ENCODE measurements around the gene SMIM23. TPM values are rescaled to one million over a fixed set of nuclear protein-coding genes. Genes with fewer than 3 reads are reported as not detected.

The SMIM23 gene
- total and polyA plus RNA-seq, 2 donors (not counting 1 experiment from before 2014, with no cell fraction given): not detected

DNA sequence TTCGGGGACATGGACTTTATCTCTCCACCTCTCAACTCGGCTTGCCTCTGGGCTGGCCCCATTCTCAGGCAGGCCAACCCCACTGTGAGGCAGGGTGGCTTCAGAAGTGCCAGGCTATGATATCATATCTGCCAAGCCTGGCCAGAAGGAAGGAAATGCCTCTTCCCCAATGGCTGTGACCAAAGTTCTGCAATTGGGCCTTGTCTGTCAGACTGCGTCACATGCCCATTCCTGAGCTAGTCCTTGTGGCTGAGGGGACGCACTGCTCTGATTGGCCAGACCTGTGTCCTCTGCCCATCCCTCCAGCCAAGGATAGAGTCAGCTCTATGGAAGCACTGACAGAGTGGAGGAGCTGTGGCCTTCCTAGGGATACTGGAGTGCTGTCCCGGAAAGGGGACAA is 11.9 kb downstream of the SMIM23 start:
- H4K20me1 ChIP-seq (ENCODE audit: control insufficient read depth, extremely low read depth, insufficient read depth, low read length): no peaks in the 10 kb centered on the region
- no peak overlapping the region for H3K4me2 ChIP-seq (ENCODE audit: extremely low read depth, insufficient read depth, low read length)
- no peak overlapping the region for H3K9ac ChIP-seq (ENCODE audit: insufficient read depth, low read length)
- H3K27ac ChIP-seq (ENCODE audit: insufficient read depth, low read length): no peak overlapping the region
- H3K79me2 ChIP-seq (ENCODE audit: control insufficient read depth, insufficient read depth, low read length): no peaks in the 10 kb centered on the region
- TF ChIP-seq EZH2 (IDR thresholded peaks at IDR 0.05; ENCODE audit: low read length, missing control alignments): no peak
- TF ChIP-seq, protein P1, sequence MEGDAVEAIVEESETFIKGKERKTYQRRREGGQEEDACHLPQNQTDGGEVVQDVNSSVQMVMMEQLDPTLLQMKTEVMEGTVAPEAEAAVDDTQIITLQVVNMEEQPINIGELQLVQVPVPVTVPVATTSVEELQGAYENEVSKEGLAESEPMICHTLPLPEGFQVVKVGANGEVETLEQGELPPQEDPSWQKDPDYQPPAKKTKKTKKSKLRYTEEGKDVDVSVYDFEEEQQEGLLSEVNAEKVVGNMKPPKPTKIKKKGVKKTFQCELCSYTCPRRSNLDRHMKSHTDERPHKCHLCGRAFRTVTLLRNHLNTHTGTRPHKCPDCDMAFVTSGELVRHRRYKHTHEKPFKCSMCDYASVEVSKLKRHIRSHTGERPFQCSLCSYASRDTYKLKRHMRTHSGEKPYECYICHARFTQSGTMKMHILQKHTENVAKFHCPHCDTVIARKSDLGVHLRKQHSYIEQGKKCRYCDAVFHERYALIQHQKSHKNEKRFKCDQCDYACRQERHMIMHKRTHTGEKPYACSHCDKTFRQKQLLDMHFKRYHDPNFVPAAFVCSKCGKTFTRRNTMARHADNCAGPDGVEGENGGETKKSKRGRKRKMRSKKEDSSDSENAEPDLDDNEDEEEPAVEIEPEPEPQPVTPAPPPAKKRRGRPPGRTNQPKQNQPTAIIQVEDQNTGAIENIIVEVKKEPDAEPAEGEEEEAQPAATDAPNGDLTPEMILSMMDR (conservative IDR thresholded peaks at IDR 0.05 in 1 of 2, IDR thresholded peaks at IDR 0.05 in 1 of 2; ENCODE audit: low read depth in 1 of 2, low read length in 2 of 2): no peak
- H3K9me3 ChIP-seq (ENCODE audit: control insufficient read depth, insufficient read depth, low read depth, low read length): no peaks in the 10 kb centered on the region
- no peak for DNase-seq (ENCODE audit: low read depth in 2 of 2)
- no peak overlapping the region for H3K4me3 ChIP-seq (replicated peaks in 1 of 4; ENCODE audit: control extremely low read depth in 1 of 4, insufficient read depth in 1 of 4, low read depth in 3 of 4, low read length in 4 of 4)
- H2AFZ ChIP-seq (ENCODE audit: low read length): no peak overlapping the region
- no peaks in the 10 kb centered on the region for H3K4me1 ChIP-seq (ENCODE audit: control insufficient read depth, extremely low read depth, insufficient read depth, low read length)
- no peaks in the 10 kb centered on the region for H3K36me3 ChIP-seq (ENCODE audit: control insufficient read depth, insufficient read depth, low read length)
- peaks cover 8% of the 10 kb centered on the region for H3K27me3 ChIP-seq (ENCODE audit: control insufficient read depth, insufficient read depth, low read length)

DNA sequence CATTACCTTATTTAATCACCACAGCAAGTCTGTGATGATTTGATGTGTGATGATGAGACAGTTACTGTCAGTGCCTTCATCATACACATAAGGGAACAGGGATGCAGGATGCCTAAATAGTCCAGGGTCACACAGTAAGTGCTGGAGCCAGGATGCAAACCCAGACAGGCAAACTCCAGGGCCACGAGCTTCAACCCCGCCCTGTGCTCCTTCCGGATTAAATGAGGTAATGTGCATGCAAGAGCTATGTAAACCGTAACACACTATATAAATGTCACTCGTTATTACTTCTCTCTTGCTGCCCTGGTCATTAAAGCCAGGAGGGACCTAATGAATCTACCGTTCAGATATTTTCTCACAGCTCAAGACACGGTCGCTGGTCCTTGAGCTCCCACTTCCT is 12.8 kb downstream of the SMIM23 start:
- H3K4me3 ChIP-seq (replicated peaks in 1 of 4; ENCODE audit: control extremely low read depth in 1 of 4, insufficient read depth in 1 of 4, low read depth in 3 of 4, low read length in 4 of 4): no peak overlapping the region
- H3K27me3 ChIP-seq (ENCODE audit: control insufficient read depth, insufficient read depth, low read length): peaks cover 8% of the 10 kb centered on the region
- no peak overlapping the region for H2AFZ ChIP-seq (ENCODE audit: low read length)
- no peak for DNase-seq (ENCODE audit: low read depth in 2 of 2)
- no peaks in the 10 kb centered on the region for H3K79me2 ChIP-seq (ENCODE audit: control insufficient read depth, insufficient read depth, low read length)
- H3K9me3 ChIP-seq (ENCODE audit: control insufficient read depth, insufficient read depth, low read depth, low read length): no peaks in the 10 kb centered on the region
- no peak overlapping the region for H3K4me2 ChIP-seq (ENCODE audit: extremely low read depth, insufficient read depth, low read length)
- no peak overlapping the region for H3K27ac ChIP-seq (ENCODE audit: insufficient read depth, low read length)
- TF ChIP-seq EZH2 (IDR thresholded peaks at IDR 0.05; ENCODE audit: low read length, missing control alignments): no peak
- TF ChIP-seq, protein P1 (conservative IDR thresholded peaks at IDR 0.05 in 1 of 2, IDR thresholded peaks at IDR 0.05 in 1 of 2; ENCODE audit: low read depth in 1 of 2, low read length in 2 of 2): no peak
- H3K36me3 ChIP-seq (ENCODE audit: control insufficient read depth, insufficient read depth, low read length): no peaks in the 10 kb centered on the region
- no peaks in the 10 kb centered on the region for H4K20me1 ChIP-seq (ENCODE audit: control insufficient read depth, extremely low read depth, insufficient read depth, low read length)
- H3K4me1 ChIP-seq (ENCODE audit: control insufficient read depth, extremely low read depth, insufficient read depth, low read length): no peaks in the 10 kb centered on the region
- no peak overlapping the region for H3K9ac ChIP-seq (ENCODE audit: insufficient read depth, low read length)

DNA sequence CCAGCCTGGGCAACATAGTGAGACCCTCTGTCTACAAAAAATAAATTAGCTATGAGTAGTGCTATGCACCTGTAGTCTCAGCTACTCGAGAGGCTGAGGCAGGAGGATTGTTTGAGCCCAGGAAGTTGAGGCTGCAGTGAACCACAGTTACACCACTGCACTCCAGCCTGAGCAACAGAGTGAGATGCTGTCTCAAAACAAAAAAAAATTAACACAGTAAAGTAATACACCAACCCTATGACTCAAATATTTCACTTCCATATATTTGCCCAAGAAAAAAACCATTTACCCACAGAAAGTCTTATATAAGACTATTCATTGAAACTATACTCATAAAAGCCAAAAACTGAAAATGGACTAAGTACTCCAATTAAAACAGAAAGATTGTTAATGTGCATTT is 16.2 kb downstream of the SMIM23 start:
- no peaks in the 10 kb centered on the region for H3K4me1 ChIP-seq (ENCODE audit: control insufficient read depth, extremely low read depth, insufficient read depth, low read length)
- H3K36me3 ChIP-seq (ENCODE audit: control insufficient read depth, insufficient read depth, low read length): no peaks in the 10 kb centered on the region

More for the DNA sequence above, 16.2 kb downstream of the SMIM23 start:
- H3K4me3 ChIP-seq (replicated peaks in 1 of 4; ENCODE audit: control extremely low read depth in 1 of 4, insufficient read depth in 1 of 4, low read depth in 3 of 4, low read length in 4 of 4): no peak overlapping the region
- DNase-seq (ENCODE audit: low read depth in 2 of 2): no peak
- no peak overlapping the region for H3K27ac ChIP-seq (ENCODE audit: insufficient read depth, low read length)
- H3K4me2 ChIP-seq (ENCODE audit: extremely low read depth, insufficient read depth, low read length): no peak overlapping the region
- H4K20me1 ChIP-seq (ENCODE audit: control insufficient read depth, extremely low read depth, insufficient read depth, low read length): no peaks in the 10 kb centered on the region
- no peak for TF ChIP-seq EZH2 (IDR thresholded peaks at IDR 0.05; ENCODE audit: low read length, missing control alignments)
- TF ChIP-seq, protein P1 (conservative IDR thresholded peaks at IDR 0.05 in 1 of 2, IDR thresholded peaks at IDR 0.05 in 1 of 2; ENCODE audit: low read depth in 1 of 2, low read length in 2 of 2): no peak
- H3K79me2 ChIP-seq (ENCODE audit: control insufficient read depth, insufficient read depth, low read length): no peaks in the 10 kb centered on the region
- peaks cover 3% of the 10 kb centered on the region for H3K27me3 ChIP-seq (ENCODE audit: control insufficient read depth, insufficient read depth, low read length)
- no peak overlapping the region for H3K9ac ChIP-seq (ENCODE audit: insufficient read depth, low read length)
- no peaks in the 10 kb centered on the region for H3K9me3 ChIP-seq (ENCODE audit: control insufficient read depth, insufficient read depth, low read depth, low read length)
- H2AFZ ChIP-seq (ENCODE audit: low read length): no peak overlapping the region

Measured in fibroblast of lung (primary cell).